Stomach smooth muscle (tissue), 2 donors: ENCODE results near the gene POT1.

Experiments used
- H3K27ac ChIP-seq: one replicate; pipeline ENCODE4 v1.7.0; 2013; ENCODE audit warnings: mild to moderate bottlenecking, low read length, inconsistent platforms
- H3K27me3 ChIP-seq, 2 donors: one replicate each; pipeline ENCODE4 v1.7.0; 2013; ENCODE audit warnings: low read length in 2 of 2; ENCODE audit not compliant: insufficient read depth in 2 of 2, control insufficient read depth in 1 of 2
- H3K36me3 ChIP-seq, 2 donors: one replicate each; pipeline ENCODE4 v1.7.0; 2013; ENCODE audit warnings: low read length in 2 of 2; ENCODE audit not compliant: control insufficient read depth in 2 of 2, insufficient read depth in 2 of 2
- H3K4me1 ChIP-seq: one replicate; pipeline ENCODE4 v1.7.0; 2013; ENCODE audit warnings: low read length; ENCODE audit not compliant: control insufficient read depth, insufficient read depth
- H3K4me3 ChIP-seq, 2 donors: one replicate each; pipeline ENCODE4 v1.7.0; 2013; ENCODE audit warnings: low read length in 2 of 2
- H3K9ac ChIP-seq, 2 donors: one replicate each; pipeline ENCODE4 v1.7.0; 2013; ENCODE audit warnings: low read length in 2 of 2, mild to moderate bottlenecking in 1 of 2
- H3K9me3 ChIP-seq, 2 donors: one replicate each; pipeline ENCODE4 v1.7.0; 2013; ENCODE audit warnings: low read length in 2 of 2; ENCODE audit not compliant: control insufficient read depth in 2 of 2
- donor health status: healthy.
- donor health status: Pancreatic carcinoma.

Gene POT1

DNA sequence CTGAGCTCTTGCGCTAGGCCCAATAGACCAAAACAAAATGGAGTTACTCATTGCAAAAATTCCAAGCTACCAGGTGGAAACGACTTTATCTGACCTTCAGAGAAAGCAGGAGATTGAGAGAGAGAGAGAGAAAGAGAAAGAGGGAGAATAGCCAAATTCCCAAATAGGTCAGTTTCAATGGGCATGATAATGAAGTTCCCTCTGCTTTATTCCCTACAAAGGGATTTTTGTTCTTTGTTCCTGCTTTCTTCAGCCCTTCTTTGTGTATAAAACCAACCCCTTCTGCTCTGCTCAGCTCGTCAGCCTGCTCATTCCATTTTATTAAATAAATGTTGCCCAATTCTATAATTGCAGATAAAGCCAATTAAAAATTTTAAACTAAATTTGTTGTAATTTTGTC lies 119.0 kb downstream of the POT1 start:
- H3K4me1 ChIP-seq: no peaks in the 10 kb centered on the region
- H3K9ac ChIP-seq: no peak overlapping the region
- H3K27ac ChIP-seq: no peak overlapping the region
- no peaks in the 10 kb centered on the region for H3K9me3 ChIP-seq
- no peak overlapping the region for H3K4me3 ChIP-seq
- no peaks in the 10 kb centered on the region for H3K36me3 ChIP-seq
- H3K27me3 ChIP-seq: no peaks in the 10 kb centered on the region

GRCh38 chr7:124808206-124808605 lies 121.4 kb downstream of the POT1 start:
- Histone ChIP-seq H3K4me1 (no peaks in the 10 kb centered on the region), H3K9ac (no peak overlapping the region), H3K9me3 (no peaks in the 10 kb centered on the region), H3K4me3 (no peak overlapping the region), H3K36me3 (no peaks in the 10 kb centered on the region), H3K27me3 (no peaks in the 10 kb centered on the region), H3K27ac (no peak overlapping the region)

GRCh38 chr7:124801330-124801895 lies 128.2 kb downstream of the POT1 start:
- H3K27ac ChIP-seq: no peak overlapping the region
- no peaks in the 10 kb centered on the region for H3K9me3 ChIP-seq
- H3K9ac ChIP-seq: no peak overlapping the region

DNA sequence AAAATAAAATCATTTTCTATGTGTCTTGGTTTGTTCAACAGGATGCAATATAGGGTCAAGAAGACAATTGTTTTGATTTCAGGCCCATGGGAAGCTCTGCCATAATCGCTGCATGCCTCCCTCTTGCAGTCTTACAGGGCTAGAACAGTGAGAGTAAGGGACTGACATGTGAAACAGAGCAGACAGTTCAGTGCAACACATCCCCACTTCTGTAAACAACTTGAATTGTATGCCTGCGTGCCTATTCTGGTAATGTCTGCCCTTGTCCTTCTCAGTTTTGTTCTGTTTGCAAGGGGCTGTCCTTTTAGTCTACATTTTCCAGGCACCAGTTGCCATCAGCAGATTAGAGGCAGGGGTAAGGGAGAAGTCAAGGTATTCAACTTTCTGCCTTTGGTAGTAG lies 129.2 kb downstream of the POT1 start:
- H3K9ac ChIP-seq: no peak overlapping the region
- H3K9me3 ChIP-seq: no peaks in the 10 kb centered on the region
- no peak overlapping the region for H3K27ac ChIP-seq
- no peak overlapping the region for H3K4me3 ChIP-seq
- H3K4me1 ChIP-seq: no peaks in the 10 kb centered on the region
- no peaks in the 10 kb centered on the region for H3K27me3 ChIP-seq
- no peaks in the 10 kb centered on the region for H3K36me3 ChIP-seq

More at GRCh38 chr7:124801330-124801895, 128.2 kb downstream of the POT1 start:
- no peaks in the 10 kb centered on the region for H3K27me3 ChIP-seq
- no peaks in the 10 kb centered on the region for H3K36me3 ChIP-seq
- H3K4me3 ChIP-seq: no peak overlapping the region
- H3K4me1 ChIP-seq: no peaks in the 10 kb centered on the region

DNA sequence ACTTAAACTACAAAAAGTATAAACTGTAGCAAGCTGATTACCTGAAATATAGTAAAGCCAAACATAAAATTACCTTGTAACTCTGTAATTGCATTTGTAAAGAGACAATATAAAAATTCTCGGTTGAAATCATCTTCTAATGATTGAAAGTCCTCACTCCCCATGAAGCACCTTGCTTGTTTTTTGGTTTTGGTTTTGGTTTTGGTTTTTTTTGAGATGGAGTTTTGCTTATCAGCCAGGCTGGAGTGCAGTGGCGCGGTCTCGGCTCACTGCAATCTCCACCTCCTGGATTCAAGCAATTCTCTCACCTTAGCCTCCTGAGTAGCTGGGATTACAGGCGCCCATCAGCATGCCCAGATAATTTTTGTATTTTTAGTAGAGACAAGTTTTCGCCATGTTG lies 130.2 kb downstream of the POT1 start:
- Histone ChIP-seq H3K9me3 (no peaks in the 10 kb centered on the region), H3K4me3 (no peak overlapping the region), H3K9ac (no peak overlapping the region), H3K27me3 (no peaks in the 10 kb centered on the region), H3K4me1 (no peaks in the 10 kb centered on the region), H3K36me3 (no peaks in the 10 kb centered on the region), H3K27ac (no peak overlapping the region)

DNA sequence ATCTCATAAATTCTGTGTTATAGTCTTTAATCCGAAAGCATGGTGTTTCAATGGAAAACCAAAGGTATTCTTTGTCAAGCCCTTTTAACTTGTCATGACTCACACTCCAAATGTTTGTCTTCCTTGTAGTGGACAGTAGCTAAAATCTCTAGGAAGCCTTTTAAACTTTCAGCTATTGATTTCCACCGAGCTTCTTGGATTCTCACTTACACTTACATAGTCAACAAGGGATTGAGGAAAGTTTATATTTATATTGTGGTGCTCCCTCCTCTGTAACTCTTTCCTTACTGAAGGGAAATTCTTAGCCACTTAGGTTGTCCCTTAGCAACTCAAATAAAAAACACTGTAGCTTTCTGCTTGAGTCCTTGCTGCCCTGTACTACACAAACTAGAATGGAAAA lies 132.9 kb downstream of the POT1 start:
- Histone ChIP-seq H3K36me3 (no peaks in the 10 kb centered on the region), H3K27ac (no peak overlapping the region), H3K4me1 (no peaks in the 10 kb centered on the region)

GRCh38 chr7:124792696-124793095 lies 136.9 kb downstream of the POT1 start:
- Histone ChIP-seq H3K9me3 (no peaks in the 10 kb centered on the region), H3K4me1 (no peaks in the 10 kb centered on the region), H3K9ac (no peak overlapping the region), H3K27me3 (no peaks in the 10 kb centered on the region), H3K36me3 (no peaks in the 10 kb centered on the region), H3K4me3 (no peak overlapping the region), H3K27ac (no peak overlapping the region)

More for the DNA sequence above, 132.9 kb downstream of the POT1 start:
- H3K27me3 ChIP-seq: no peaks in the 10 kb centered on the region
- H3K4me3 ChIP-seq: no peak overlapping the region
- no peak overlapping the region for H3K9ac ChIP-seq
- H3K9me3 ChIP-seq: no peaks in the 10 kb centered on the region

GRCh38 chr7:124792002-124792401 lies 137.6 kb downstream of the POT1 start:
- H3K9me3 ChIP-seq: no peaks in the 10 kb centered on the region
- no peak overlapping the region for H3K4me3 ChIP-seq
- no peaks in the 10 kb centered on the region for H3K27me3 ChIP-seq
- H3K4me1 ChIP-seq: no peaks in the 10 kb centered on the region
- no peaks in the 10 kb centered on the region for H3K36me3 ChIP-seq
- no peak overlapping the region for H3K9ac ChIP-seq
- no peak overlapping the region for H3K27ac ChIP-seq

GRCh38 chr7:124791426-124791825 lies 138.2 kb downstream of the POT1 start:
- Histone ChIP-seq H3K27me3 (no peaks in the 10 kb centered on the region), H3K4me1 (no peaks in the 10 kb centered on the region), H3K36me3 (no peaks in the 10 kb centered on the region), H3K4me3 (no peak overlapping the region), H3K9me3 (no peaks in the 10 kb centered on the region), H3K9ac (no peak overlapping the region), H3K27ac (no peak overlapping the region)

DNA sequence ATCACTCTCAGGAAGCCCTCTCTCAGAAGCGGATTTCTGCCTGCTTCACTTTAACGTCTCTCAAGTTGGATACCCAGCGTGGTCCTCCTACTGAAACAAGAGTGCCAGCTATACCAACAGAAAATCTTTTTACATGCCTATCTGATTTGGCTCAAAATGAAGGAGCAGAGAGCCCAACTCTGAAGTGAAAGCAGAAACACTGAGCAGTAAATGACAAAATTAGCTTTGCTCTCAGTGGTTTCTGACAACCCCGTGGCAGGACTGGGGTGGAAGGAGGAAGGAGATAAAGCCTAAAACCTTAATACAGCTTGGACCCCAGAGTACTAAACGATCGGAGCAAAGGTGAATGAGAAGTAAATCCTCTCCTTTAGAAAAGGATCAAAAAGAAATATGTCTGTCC lies 139.0 kb downstream of the POT1 start:
- no peak overlapping the region for H3K9ac ChIP-seq
- peak overlapping the region in 1 of 2 donors; percentile 1 for H3K4me3 ChIP-seq
- no peaks in the 10 kb centered on the region for H3K4me1 ChIP-seq
- H3K27me3 ChIP-seq: no peaks in the 10 kb centered on the region
- H3K9me3 ChIP-seq: no peaks in the 10 kb centered on the region
- no peaks in the 10 kb centered on the region for H3K36me3 ChIP-seq
- H3K27ac ChIP-seq: no peak overlapping the region

DNA sequence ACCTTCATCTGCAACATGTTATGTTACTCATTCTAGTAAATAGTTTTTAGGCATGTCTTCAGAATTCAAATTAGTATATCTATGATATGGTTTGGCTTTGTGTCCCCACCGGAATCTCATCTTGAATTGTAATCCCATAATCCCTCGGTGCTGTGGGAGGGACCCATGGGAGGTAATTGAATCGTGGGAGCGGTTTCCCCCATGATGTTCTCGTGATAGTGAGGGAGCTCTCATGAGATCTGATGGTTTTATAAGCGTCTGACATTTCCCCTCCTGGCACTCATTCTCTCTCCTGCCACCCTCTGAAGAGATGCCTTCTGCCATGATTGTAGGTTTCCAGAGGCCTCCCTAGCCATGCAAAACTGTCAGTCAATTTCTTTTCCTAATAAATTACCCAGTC lies 143.6 kb downstream of the POT1 start:
- no peaks in the 10 kb centered on the region for H3K4me1 ChIP-seq
- H3K27me3 ChIP-seq: no peaks in the 10 kb centered on the region
- H3K4me3 ChIP-seq: no peak overlapping the region
- no peaks in the 10 kb centered on the region for H3K9me3 ChIP-seq
- no peak overlapping the region for H3K9ac ChIP-seq
- no peaks in the 10 kb centered on the region for H3K36me3 ChIP-seq
- no peak overlapping the region for H3K27ac ChIP-seq
